ENCODE results near the gene DGKE. TPM values are rescaled to one million over a fixed set of nuclear protein-coding genes. Genes with fewer than 3 reads are reported as not detected.

DGKE gene
- total and polyA plus RNA-seq, 2 of the 13 experiments (the other 11 are each of a cell fraction or from before 2014, with no cell fraction given) = 3.2 to 5.3 TPM

GRCh38 chr17:56826611-56827414 is 7.1 kb upstream of the DGKE start:
- FAIRE-seq (no peak), DNase-seq (ENCODE audit: low spot score) (no peak), ATAC-seq (no peak)
- Histone ChIP-seq H2AFZ (ENCODE audit: low read length) (no peak overlapping the region), H3K4me2 (ENCODE audit: low read depth, low read length) (no peak overlapping the region), H3K9ac (ENCODE audit: insufficient read depth, low read depth, low read length) (no peak overlapping the region), H3K27me3 (ENCODE audit: control insufficient read depth in 1 of 2, insufficient read depth in 2 of 2, low read length in 2 of 2) (no peaks in the 10 kb centered on the region), H3K79me2 (ENCODE audit: insufficient read depth, low read length) (no peaks in the 10 kb centered on the region), H3K36me3 (replicated peaks in 1 of 2; ENCODE audit: control insufficient read depth in 1 of 2, insufficient read depth in 2 of 2, low read length in 2 of 2) (no peaks in the 10 kb centered on the region), H3K27ac (ENCODE audit: extremely low read length, insufficient read depth, low read length) (no peak overlapping the region), H3K4me3 (replicated peaks in 1 of 3; ENCODE audit: insufficient read depth in 1 of 3, low read depth in 2 of 3, low read length in 3 of 3) (no peak overlapping the region), H3K9me3 (ENCODE audit: low read length) (no peaks in the 10 kb centered on the region), H4K20me1 (ENCODE audit: insufficient read depth, low read length) (no peaks in the 10 kb centered on the region), H3K4me1 (ENCODE audit: insufficient read depth, low read length) (peaks cover 28% of the 10 kb centered on the region)
- WGBS (ENCODE audit: low lambda C conversion rate) = 51% methylated on average over 4 of the region's 4 CpGs
- CTCF ChIA-PET (ENCODE audit: low intra/inter-chr PET ratio, low total read pairs) = no interaction called here
- no TSS peak for BruUV-seq (replicated peaks)
- POLR2A ChIA-PET = no interaction called here
- TF ChIP-seq ZNF720 (CRISPR knock-in tag; IDR thresholded peaks at IDR 0.05) (no peak), ZNF768 (CRISPR knock-in tag; IDR thresholded peaks at IDR 0.05) (peak; percentile 86; the same call in 1 of the 2 replicates), ZNF619 (CRISPR knock-in tag; IDR thresholded peaks at IDR 0.05) (no peak), ZNF280D (CRISPR knock-in tag; IDR thresholded peaks at IDR 0.05) (no peak), ZKSCAN8 (CRISPR knock-in tag; IDR thresholded peaks at IDR 0.05; ENCODE audit: borderline replicate concordance) (no peak), ZFP36 (IDR thresholded peaks at IDR 0.05; ENCODE audit: borderline replicate concordance, low read depth, low read length, partially characterized antibody) (peak; percentile 15), FOSL1 (CRISPR knock-in tag; IDR thresholded peaks at IDR 0.05; ENCODE audit: borderline replicate concordance) (no peak), ZNF629 (CRISPR knock-in tag; conservative IDR thresholded peaks at IDR 0.05) (peak; percentile 58; the same call in 1 of the 2 replicates)
- intact Hi-C loops (cut with micrococcal nuclease; ENCODE audit: unreplicated experiment) (no loop called here), in situ Hi-C loops (cut with HindIII; ENCODE audit: extremely low pct_ligation_motif_present, low pct_unique_long_range_greater_than_20kb) (no loop called here)

All from HepG2 (cell line).